Caco-2 (cell line): ENCODE data around the gene SQSTM1. TPM values are rescaled to one million over a fixed set of nuclear protein-coding genes. Genes with fewer than 3 reads are reported as not detected.

Source experiments
- BruUV-seq: library from RNA; stranded (reverse); fragments of 400-500 nt; replicated peaks from 2 replicates; lab custom pipeline; 2021; lab: Mats Ljungman, UMichigan
- CTCF ChIA-PET: fragments of 300-600 bp; sonication (Branson Sonifier 250); formaldehyde crosslinking; loops from one replicate; lab custom pipeline; 2022; ENCODE audit warnings: antibody characterized with exemption; lab: Charles Lee
- POLR2A ChIA-PET: fragments of 300-600 bp; sonication (Branson Sonifier 250); formaldehyde crosslinking; loops from one replicate; lab custom pipeline; 2022; ENCODE audit warnings: antibody characterized with exemption; lab: Charles Lee
- DNase-seq, 2 experiments: peaks; one replicate each; pipeline versions ENCODE4 v3.0.0 to v3.0.0-alpha.2; 2020 to 2022
- H3K27me3 ChIP-seq: replicated peaks from 2 replicates; pipeline ENCODE4 v1.6.0; 2011; ENCODE audit warnings: low read length; ENCODE audit not compliant: control insufficient read depth, insufficient read depth
- H3K36me3 ChIP-seq: 2 replicates; pipeline ENCODE4 v1.5.1; 2011; ENCODE audit warnings: low read length; ENCODE audit not compliant: control insufficient read depth, insufficient read depth
- H3K4me1 ChIP-seq: fragments of 250-450 bp; sonication (Bioruptor Pico); 2 replicates; pipeline ENCODE4 v1.5.1; 2020; ENCODE audit warnings: mild to moderate bottlenecking
- H3K4me3 ChIP-seq: 2 replicates; pipeline ENCODE4 v1.5.1; 2011; ENCODE audit warnings: low read depth, mild to moderate bottlenecking, control low read depth, low read length
- H3K9me3 ChIP-seq: fragments of 250-450 bp; sonication (Bioruptor Pico); 2 replicates; pipeline ENCODE4 v1.5.1; 2020; ENCODE audit warnings: mild to moderate bottlenecking, moderate library complexity
- H3K27ac Mint-ChIP-seq: one replicate; pipeline ENCODE4 v1.8.0; 2022; ENCODE audit warnings: mixed read lengths; ENCODE audit not compliant: unreplicated experiment
- H3K27me3 Mint-ChIP-seq: one replicate; pipeline ENCODE4 v1.8.0; 2022; ENCODE audit warnings: mixed read lengths; ENCODE audit not compliant: insufficient read depth, unreplicated experiment
- H3K36me3 Mint-ChIP-seq: one replicate; pipeline ENCODE4 v1.8.0; 2022; ENCODE audit warnings: mild to moderate bottlenecking, mixed read lengths; ENCODE audit not compliant: insufficient read depth, unreplicated experiment
- H3K4me1 Mint-ChIP-seq: one replicate; pipeline ENCODE4 v1.8.0; 2022; ENCODE audit warnings: low read depth, mixed read lengths; ENCODE audit not compliant: unreplicated experiment
- H3K4me3 Mint-ChIP-seq: one replicate; pipeline ENCODE4 v1.8.0; 2022; ENCODE audit warnings: mild to moderate bottlenecking, moderate library complexity, mixed read lengths; ENCODE audit not compliant: unreplicated experiment
- H3K9me3 Mint-ChIP-seq: one replicate; pipeline ENCODE4 v1.8.0; 2022; ENCODE audit warnings: mixed read lengths; ENCODE audit not compliant: unreplicated experiment
- CTCF ChIP-seq, 2 experiments: fragments of 200-600 bp in 1 of 2; IDR thresholded peaks; 1 replicate in 1 of 2; 2 replicates in 1 of 2; pipeline versions ENCODE4 v1.5.1 to v1.8.0; 2011 to 2022; ENCODE audit warnings: antibody characterized with exemption in 1 of 2, control low read depth in 1 of 2, inconsistent platforms in 1 of 2, low read depth in 1 of 2, low read length in 1 of 2, mild to moderate bottlenecking in 1 of 2, moderate library complexity in 1 of 2; ENCODE audit not compliant: insufficient read depth in 1 of 2, severe bottlenecking in 1 of 2, unreplicated experiment in 1 of 2
- intact Hi-C: fragments of 100-400 bp; cut with micrococcal nuclease; formaldehyde crosslinking; loops from one replicate; pipeline ENCODE4 v1.10.0; 2022; ENCODE audit not compliant: unreplicated experiment
- total RNA-seq: library from RNA; stranded (reverse); gene quantifications from 2 replicates; pipeline ENCODE4 v1.2.3, GENCODE V29; 2022

The SQSTM1 gene
- total RNA-seq, 1 experiment from 2014 or later = 259 TPM

- Histone ChIP-seq H3K9me3 (no peaks in the 10 kb centered on the region), H3K36me3 (peaks cover 6% of the 10 kb centered on the region), H3K4me3 (no peak overlapping the region), H3K27me3 (no peaks in the 10 kb centered on the region), H3K4me1 (no peaks in the 10 kb centered on the region)
- no TSS peak for BruUV-seq
- Mint-ChIP-seq H3K4me3 (no peak overlapping the region), H3K27ac (no peak overlapping the region), H3K9me3 (no peaks in the 10 kb centered on the region), H3K36me3 (peaks cover 52% of the 10 kb centered on the region), H3K27me3 (no peaks in the 10 kb centered on the region), H3K4me1 (no peaks in the 10 kb centered on the region)
- intact Hi-C loops = no loop called here
- ChIA-PET CTCF (interaction anchor here (1.4 kb wide), 1 partner anchor 42 kb away, joined by 4 read pairs; no protein-coding TSS in a partner anchor), POLR2A (no interaction called here)
- TF ChIP-seq CTCF (IDR thresholded peaks at IDR 0.05; ENCODE audit: insufficient read depth in 1 of 2, low read depth in 1 of 2, low read length in 1 of 2, severe bottlenecking in 1 of 2, unreplicated experiment in 1 of 2) = no peak
- no peak for DNase-seq
Observed at GRCh38 chr5:179867079-179867465, 46.4 kb downstream of the SQSTM1 start.

- CTCF ChIA-PET = interaction anchor here (1.4 kb wide), 1 partner anchor 42 kb away, joined by 4 read pairs; no protein-coding TSS in a partner anchor
- POLR2A ChIA-PET = no interaction called here
- Histone ChIP-seq H3K4me1 (no peaks in the 10 kb centered on the region), H3K4me3 (no peak overlapping the region), H3K36me3 (peaks cover 6% of the 10 kb centered on the region), H3K27me3 (no peaks in the 10 kb centered on the region), H3K9me3 (no peaks in the 10 kb centered on the region)
- Mint-ChIP-seq H3K27me3 (no peaks in the 10 kb centered on the region), H3K4me3 (no peak overlapping the region), H3K36me3 (peaks cover 48% of the 10 kb centered on the region), H3K27ac (no peak overlapping the region), H3K9me3 (no peaks in the 10 kb centered on the region), H3K4me1 (no peaks in the 10 kb centered on the region)
- intact Hi-C loops = no loop called here
- BruUV-seq = no TSS peak
- no peak for DNase-seq
- no peak for TF ChIP-seq CTCF (IDR thresholded peaks at IDR 0.05; ENCODE audit: insufficient read depth in 1 of 2, low read depth in 1 of 2, low read length in 1 of 2, severe bottlenecking in 1 of 2, unreplicated experiment in 1 of 2)
Observed at GRCh38 chr5:179867476-179867875, 46.8 kb downstream of the SQSTM1 start.

GRCh38 chr5:179868541-179868940 lies 47.8 kb downstream of the SQSTM1 start:
- H3K9me3 Mint-ChIP-seq = no peaks in the 10 kb centered on the region
- H3K36me3 Mint-ChIP-seq = peaks cover 39% of the 10 kb centered on the region
- CTCF ChIA-PET = no interaction called here
- H3K4me1 Mint-ChIP-seq = no peaks in the 10 kb centered on the region
- no peak overlapping the region for H3K4me3 ChIP-seq
- H3K9me3 ChIP-seq = no peaks in the 10 kb centered on the region
- no peak overlapping the region for H3K4me3 Mint-ChIP-seq
- intact Hi-C loops = no loop called here
- H3K27me3 Mint-ChIP-seq = no peaks in the 10 kb centered on the region
- no peaks in the 10 kb centered on the region; the same call in none of the 2 replicates for H3K36me3 ChIP-seq
- POLR2A ChIA-PET = no interaction called here
- DNase-seq = no peak
- no peaks in the 10 kb centered on the region for H3K27me3 ChIP-seq
- no peak overlapping the region for H3K27ac Mint-ChIP-seq
- BruUV-seq = no TSS peak
- H3K4me1 ChIP-seq = no peaks in the 10 kb centered on the region
- no peak for TF ChIP-seq CTCF (IDR thresholded peaks at IDR 0.05; ENCODE audit: insufficient read depth in 1 of 2, low read depth in 1 of 2, low read length in 1 of 2, severe bottlenecking in 1 of 2, unreplicated experiment in 1 of 2)
